Psoas muscle (tissue), 8 donors: ENCODE measurements around the gene MTX1. TPM values are rescaled to one million over a fixed set of nuclear protein-coding genes. Genes with fewer than 3 reads are reported as not detected.
A peak's percentile ranks its signal among the peaks of the same experiment; 100 is the strongest.

ENCODE experiments used
- ATAC-seq, 4 donors: fragments of 200-7000 bp; cut with Tn5 transposase; one replicate each; pipeline ENCODE4 v1.9.1; 2020; ENCODE audit warnings: moderate library complexity in 3 of 4, mild to moderate bottlenecking in 2 of 4
- DNase-seq, 2 donors: peaks; one replicate each; pipeline ENCODE4 v3.0.0-alpha.2; 2020
- H3K27ac ChIP-seq: fragments of 200-600 bp; one replicate; pipeline ENCODE4 v1.8.0; 2022
- H3K27me3 ChIP-seq, 3 donors: fragments of 200-600 bp in 1 of 3; one replicate each; pipeline versions ENCODE4 v1.6.1 to v1.8.0; 2013 to 2022; ENCODE audit warnings: low read length in 2 of 3, mild to moderate bottlenecking in 2 of 3, moderate library complexity in 1 of 3; ENCODE audit not compliant: insufficient read depth in 3 of 3
- H3K36me3 ChIP-seq, 2 donors: fragments of 200-600 bp in 1 of 2; one replicate each; pipeline versions ENCODE4 v1.6.1 to v1.8.0; 2013 to 2022; ENCODE audit warnings: low read depth in 1 of 2, mild to moderate bottlenecking in 1 of 2, moderate library complexity in 1 of 2; ENCODE audit not compliant: insufficient read depth in 1 of 2
- H3K4me1 ChIP-seq: fragments of 200-600 bp; one replicate; pipeline ENCODE4 v1.8.0; 2022
- H3K4me3 ChIP-seq: fragments of 200-600 bp; one replicate; pipeline ENCODE4 v1.8.0; 2022; ENCODE audit warnings: mild to moderate bottlenecking
- H3K9me3 ChIP-seq: fragments of 200-600 bp; one replicate; pipeline ENCODE4 v1.8.0; 2022
- WGBS, 3 donors: extraction: QIAGEN DNeasy Blood & Tissue Kit; methylation state at CpG; one replicate each; pipeline versions ENCODE4 v1.1.6 to v1.1.7; 2013; 5-methylcytosine and 5-hydroxymethylcytosine counted together
- intact Hi-C, 2 donors: fragments of 100-400 bp; cut with DNase I; formaldehyde crosslinking; loops; one replicate each; pipeline versions ENCODE4 v1.11.0 to v1.14.2; 2022
- polyA plus RNA-seq, 3 donors: library from polyadenylated mRNA; stranded (reverse); fragments of 200-250 nt; gene quantifications; one replicate each; pipeline ENCODE4 v1.2.3, GENCODE V29; 2013
- total RNA-seq, 4 donors: library from RNA; stranded (reverse); fragmentation: NEBNext Ultra II Directional in 2 of 4; extraction: Animal tissue kit (Norgen Biotek cat#: 25700) in 2 of 4; gene quantifications; one replicate each; pipeline versions ENCODE4 v1.2.1 to v1.2.4, GENCODE V29; 2021 to 2023
- TF ChIP-seq, protein P1 (sequence below): fragments of 200-600 bp; IDR thresholded peaks from one replicate; pipeline ENCODE4 v1.8.0; 2022; ENCODE audit warnings: antibody characterized with exemption
- donor health status: healthy with polysubstance abuse.
- donor health status: DM: no; HTN: no; CAD: no; lungs with moderate emphysema.
- donor health status: Bipolar disorder and iron deficiency.
- donor health status: healthy.
- donor health status: DM: yes; HTN: yes; CAD: no.
- donor health status: DM: no; HTN: no; CAD: no.
- donor health status: DM: no; HTN: no; CAD: no.
- donor health status: DM: yes; HTN: yes; CAD: no.

The MTX1 gene
- total and polyA plus RNA-seq, 7 donors, result 8.1 to 47.1 (median 17.7) TPM

GRCh38 chr1:155174324-155175280 is 33.9 kb upstream of the MTX1 start:
- peaks cover 6% of the 10 kb centered on the region for H3K4me1 ChIP-seq
- H3K36me3 ChIP-seq, result peaks cover 0 to 18% of the 10 kb centered on the region in 2 donors
- no peaks in the 10 kb centered on the region for H3K9me3 ChIP-seq
- TF ChIP-seq, protein P1, sequence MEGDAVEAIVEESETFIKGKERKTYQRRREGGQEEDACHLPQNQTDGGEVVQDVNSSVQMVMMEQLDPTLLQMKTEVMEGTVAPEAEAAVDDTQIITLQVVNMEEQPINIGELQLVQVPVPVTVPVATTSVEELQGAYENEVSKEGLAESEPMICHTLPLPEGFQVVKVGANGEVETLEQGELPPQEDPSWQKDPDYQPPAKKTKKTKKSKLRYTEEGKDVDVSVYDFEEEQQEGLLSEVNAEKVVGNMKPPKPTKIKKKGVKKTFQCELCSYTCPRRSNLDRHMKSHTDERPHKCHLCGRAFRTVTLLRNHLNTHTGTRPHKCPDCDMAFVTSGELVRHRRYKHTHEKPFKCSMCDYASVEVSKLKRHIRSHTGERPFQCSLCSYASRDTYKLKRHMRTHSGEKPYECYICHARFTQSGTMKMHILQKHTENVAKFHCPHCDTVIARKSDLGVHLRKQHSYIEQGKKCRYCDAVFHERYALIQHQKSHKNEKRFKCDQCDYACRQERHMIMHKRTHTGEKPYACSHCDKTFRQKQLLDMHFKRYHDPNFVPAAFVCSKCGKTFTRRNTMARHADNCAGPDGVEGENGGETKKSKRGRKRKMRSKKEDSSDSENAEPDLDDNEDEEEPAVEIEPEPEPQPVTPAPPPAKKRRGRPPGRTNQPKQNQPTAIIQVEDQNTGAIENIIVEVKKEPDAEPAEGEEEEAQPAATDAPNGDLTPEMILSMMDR, result no peak
- H3K27ac ChIP-seq, result no peak overlapping the region
- 4 to 8% (median 8%) methylated on average over 32 to 35 of the region's 35 CpGs for WGBS, 3 donors
- H3K27me3 ChIP-seq, result peaks cover 0 to 13% (median 10%) of the 10 kb centered on the region in 3 donors
- H3K4me3 ChIP-seq, result peak overlapping the region; percentile 74
- intact Hi-C loops, result loop anchor here (5.0 kb wide), 1 partner anchor 53 kb away; no protein-coding TSS in a partner anchor
- ATAC-seq, result no peak
- no peak for DNase-seq

DNA sequence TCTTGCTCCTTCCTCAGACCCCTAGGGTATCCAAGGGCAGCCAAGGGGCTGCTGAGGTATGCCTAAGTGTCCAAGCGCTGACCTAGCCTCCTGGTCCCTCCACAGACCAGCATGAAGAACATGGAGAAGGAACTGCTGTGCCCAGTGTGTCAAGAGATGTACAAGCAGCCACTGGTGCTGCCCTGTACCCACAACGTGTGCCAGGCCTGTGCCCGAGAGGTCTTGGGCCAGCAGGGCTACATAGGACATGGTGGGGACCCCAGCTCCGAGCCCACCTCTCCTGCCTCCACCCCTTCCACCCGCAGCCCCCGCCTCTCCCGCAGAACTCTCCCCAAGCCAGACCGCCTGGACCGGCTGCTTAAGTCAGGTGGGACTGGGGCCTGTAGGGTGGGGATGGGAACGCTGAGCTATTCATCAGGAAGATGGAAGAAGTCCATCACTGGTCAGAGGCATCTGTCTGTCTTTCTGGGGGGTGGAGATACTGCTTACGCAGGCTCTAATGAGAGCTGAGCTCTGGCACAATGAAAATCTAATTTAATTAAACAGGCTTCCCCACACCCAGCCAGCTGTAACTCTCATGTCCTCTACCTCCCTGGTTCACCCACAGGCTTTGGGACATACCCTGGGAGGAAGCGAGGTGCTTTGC is 33.1 kb upstream of the MTX1 start:
- Histone ChIP-seq H3K27ac (no peak overlapping the region), H3K27me3 (peaks cover 0 to 13% (median 10%) of the 10 kb centered on the region in 3 donors), H3K4me1 (peaks cover 6% of the 10 kb centered on the region), H3K36me3 (peaks cover 0 to 11% of the 10 kb centered on the region in 2 donors), H3K9me3 (no peaks in the 10 kb centered on the region), H3K4me3 (no peak overlapping the region)
- DNase-seq (no peak), ATAC-seq (no peak)
- 85 to 87% (median 85%) methylated on average over 12 of the region's 12 CpGs for WGBS, 3 donors
- TF ChIP-seq, protein P1, result no peak
- intact Hi-C loops, result loop anchor here (5.0 kb wide), 1 partner anchor 52 kb away; no protein-coding TSS in a partner anchor

DNA sequence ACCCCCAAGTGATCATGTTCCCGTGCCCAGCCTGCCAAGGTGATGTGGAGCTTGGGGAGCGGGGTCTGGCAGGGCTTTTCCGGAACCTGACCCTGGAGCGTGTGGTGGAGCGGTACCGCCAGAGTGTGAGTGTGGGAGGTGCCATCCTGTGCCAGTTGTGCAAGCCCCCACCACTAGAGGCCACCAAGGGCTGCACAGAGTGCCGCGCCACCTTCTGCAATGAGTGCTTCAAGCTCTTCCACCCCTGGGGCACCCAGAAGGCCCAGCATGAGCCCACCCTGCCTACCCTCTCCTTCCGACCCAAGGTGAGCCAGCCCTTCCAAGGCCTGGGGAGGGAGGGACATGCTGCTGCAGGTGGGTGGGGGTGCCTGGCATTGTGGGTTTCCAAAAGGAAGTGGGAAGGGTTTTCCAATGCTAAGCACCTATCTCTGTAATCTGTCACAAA is 32.5 kb upstream of the MTX1 start:
- Histone ChIP-seq H3K4me1 (peaks cover 6% of the 10 kb centered on the region), H3K36me3 (peaks cover 0 to 5% of the 10 kb centered on the region in 2 donors), H3K27me3 (peaks cover 0 to 13% (median 10%) of the 10 kb centered on the region in 3 donors), H3K9me3 (no peaks in the 10 kb centered on the region), H3K27ac (no peak overlapping the region), H3K4me3 (no peak overlapping the region)
- WGBS, 3 donors, result 83 to 90% (median 86%) methylated on average over 9 of the region's 9 CpGs
- TF ChIP-seq, protein P1, result no peak
- intact Hi-C loops, result loop anchor here (5.0 kb wide), 1 partner anchor 51 kb away; no protein-coding TSS in a partner anchor
- DNase-seq, result no peak
- no peak for ATAC-seq

GRCh38 chr1:155176544-155177071 is 31.9 kb upstream of the MTX1 start:
- intact Hi-C loops, result loop anchor here (5.0 kb wide), 1 partner anchor 51 kb away; no protein-coding TSS in a partner anchor
- no peak overlapping the region for H3K4me3 ChIP-seq
- peaks cover 0 to 13% (median 10%) of the 10 kb centered on the region in 3 donors for H3K27me3 ChIP-seq
- H3K27ac ChIP-seq, result no peak overlapping the region
- H3K4me1 ChIP-seq, result peaks cover 6% of the 10 kb centered on the region
- H3K36me3 ChIP-seq, result no peaks in the 10 kb centered on the region
- peak; percentile 58 to 73 (median 67) for ATAC-seq
- DNase-seq, result peak; percentile 81 to 90
- TF ChIP-seq, protein P1, result peak; percentile 91
- 60 to 63% (median 61%) methylated on average over 8 of the region's 8 CpGs for whole genome bisulfite sequencing, 3 donors
- H3K9me3 ChIP-seq, result no peaks in the 10 kb centered on the region
